MG63 (cell line): ENCODE measurements around the gene IL17REL. TPM values are rescaled to one million over a fixed set of nuclear protein-coding genes. Genes with fewer than 3 reads are reported as not detected.

ENCODE experiments used
- DNase-seq: peaks from one replicate; pipeline ENCODE4 v3.0.0-alpha.2; 2020
- H3K27me3 ChIP-seq: fragments of 250-450 bp; sonication (Bioruptor Pico); 2 replicates; pipeline ENCODE4 v1.5.1; 2020; ENCODE audit warnings: mild to moderate bottlenecking, moderate library complexity
- H3K36me3 ChIP-seq: fragments of 250-450 bp; sonication (Bioruptor Pico); 2 replicates; pipeline ENCODE4 v1.5.1; 2020; ENCODE audit warnings: mild to moderate bottlenecking, moderate library complexity
- H3K4me3 ChIP-seq: fragments of 250-450 bp; sonication (Bioruptor Pico); 2 replicates; pipeline ENCODE4 v1.5.1; 2020; ENCODE audit warnings: mild to moderate bottlenecking, moderate library complexity
- H3K9me3 ChIP-seq: fragments of 250-450 bp; sonication (Bioruptor Pico); 2 replicates; pipeline ENCODE4 v1.5.1; 2020; ENCODE audit warnings: mild to moderate bottlenecking, moderate library complexity
- total RNA-seq: library from RNA; depleted of rRNA; stranded (reverse); fragments of >200 nt; shearing (Covaris generic); gene quantifications from 2 replicates; pipeline ENCODE4 v1.2.3, GENCODE V29; 2014; ENCODE audit warnings: low replicate concordance

The IL17REL gene
- total RNA-seq, 1 experiment from 2014 or later = not detected

DNA sequence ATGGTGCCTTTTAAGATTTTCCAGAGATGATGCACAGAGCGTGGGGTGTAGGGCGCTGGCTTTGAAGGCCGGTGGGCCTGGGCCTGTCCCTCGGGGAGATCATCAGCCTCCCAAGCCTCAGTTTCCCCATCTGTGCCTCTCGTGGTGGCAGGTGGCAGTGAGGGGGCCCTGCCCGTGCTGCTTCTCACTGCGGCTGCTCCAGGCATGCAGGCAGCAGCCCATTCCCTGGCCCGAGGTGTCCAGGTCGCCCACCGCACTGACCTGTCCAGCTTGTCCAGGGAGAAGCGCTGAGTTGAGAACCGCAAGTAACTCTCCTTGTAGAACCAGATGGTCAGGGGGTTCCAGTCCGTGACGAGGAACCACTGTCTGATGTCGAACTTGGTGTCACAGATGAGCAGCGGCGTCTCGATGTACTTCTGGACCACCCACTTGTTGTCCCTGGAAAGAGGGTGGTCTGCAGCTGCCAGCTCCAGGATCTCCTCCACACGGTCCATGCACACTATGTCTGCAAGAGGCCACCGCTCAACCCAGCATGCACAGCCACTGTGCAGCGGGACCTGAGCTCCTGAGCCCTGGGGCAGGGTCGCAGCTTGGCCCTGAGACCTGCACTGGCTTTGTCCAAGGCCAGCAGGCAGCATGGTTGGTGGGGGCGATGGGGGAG is 20.5 kb upstream of the IL17REL start:
- Histone ChIP-seq H3K36me3 (no peaks in the 10 kb centered on the region), H3K9me3 (no peaks in the 10 kb centered on the region), H3K4me3 (no peak overlapping the region), H3K27me3 (peaks cover 2% of the 10 kb centered on the region; the same call in 1 of the 2 replicates)
- no peak for DNase-seq

DNA sequence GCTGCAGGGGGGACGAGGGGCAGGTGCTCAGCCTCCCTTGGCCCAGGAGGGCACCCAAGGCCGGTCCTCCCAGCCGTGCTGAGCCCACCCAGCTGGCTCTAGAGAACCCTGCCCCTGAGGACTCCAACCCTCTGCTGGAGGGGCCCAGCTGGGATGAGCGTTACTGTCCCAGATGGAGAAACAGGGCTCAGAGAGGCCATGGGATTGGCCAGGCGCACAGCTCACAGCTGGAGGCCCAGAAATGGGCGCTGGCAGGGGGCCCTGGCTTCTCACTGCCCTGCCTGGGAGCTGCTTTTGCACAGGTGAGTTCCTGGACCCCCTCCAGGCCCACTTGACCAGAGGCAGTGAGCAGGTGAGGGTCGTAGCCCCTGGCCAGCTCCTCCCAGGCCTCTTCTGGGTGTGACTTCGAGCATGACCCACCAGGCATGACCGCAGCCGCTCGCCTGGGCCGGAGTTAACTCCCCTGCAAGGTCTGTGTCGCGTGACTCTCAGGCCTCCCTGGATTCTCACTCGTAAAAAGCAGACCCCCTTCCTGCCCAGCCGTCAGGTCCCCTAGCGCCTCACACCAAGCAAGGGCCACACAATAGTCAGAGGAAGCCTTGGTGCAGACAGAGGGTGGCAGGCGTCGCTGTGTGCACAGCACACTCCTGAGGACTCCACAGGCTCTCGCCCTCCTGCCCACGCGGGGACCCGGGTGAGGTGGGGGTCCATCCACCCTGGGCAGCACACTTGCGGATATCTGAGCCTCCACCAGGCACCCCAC is 19.7 kb upstream of the IL17REL start:
- Histone ChIP-seq H3K9me3 (no peaks in the 10 kb centered on the region), H3K36me3 (no peaks in the 10 kb centered on the region), H3K27me3 (peaks cover 2% of the 10 kb centered on the region; the same call in 1 of the 2 replicates), H3K4me3 (no peak overlapping the region)
- DNase-seq = no peak

DNA sequence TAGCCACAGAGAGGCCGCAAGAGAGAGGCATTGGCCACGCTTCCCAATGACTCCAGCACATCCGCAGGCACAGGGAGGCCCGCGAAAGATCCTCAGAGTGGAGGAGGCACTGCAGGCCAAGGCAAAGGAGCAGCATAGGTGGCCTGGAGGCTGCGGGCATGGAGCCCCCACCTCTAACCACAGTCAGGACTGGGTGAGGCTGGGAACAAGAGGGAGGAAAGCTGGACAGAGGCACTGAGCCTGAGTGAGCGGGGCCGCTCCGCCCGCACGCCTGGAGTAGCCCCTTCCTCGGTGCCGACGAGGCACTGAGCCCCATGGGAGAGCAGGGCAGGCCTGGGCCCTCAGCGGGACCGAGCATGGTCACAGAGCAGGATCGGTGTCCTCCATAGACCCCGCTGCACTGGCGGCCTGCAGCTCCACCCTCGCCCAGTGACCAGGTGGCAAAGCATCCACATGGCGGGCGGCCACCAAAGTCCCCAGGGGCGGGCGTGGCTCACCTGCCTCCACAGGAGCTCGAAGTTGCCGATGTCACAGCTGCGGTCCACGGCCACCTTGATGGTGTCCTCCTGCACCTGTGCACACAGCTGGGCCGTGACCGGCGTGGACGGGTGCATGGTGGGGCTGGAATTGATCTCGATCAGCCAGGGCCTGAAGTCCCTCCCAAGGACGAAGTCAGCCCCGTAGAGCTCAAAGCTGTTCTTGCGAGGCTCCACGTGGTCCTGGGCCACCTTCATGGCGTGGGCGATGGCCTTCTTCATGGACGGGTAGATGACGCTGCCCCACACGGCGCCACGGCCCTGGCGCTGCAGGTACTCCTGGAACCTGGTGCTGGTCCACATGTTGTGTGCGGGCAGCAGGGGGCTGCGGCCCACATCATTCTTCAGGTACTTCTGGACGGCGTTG is 18.9 kb upstream of the IL17REL start:
- Histone ChIP-seq H3K27me3 (peaks cover 2% of the 10 kb centered on the region; the same call in 1 of the 2 replicates), H3K9me3 (no peaks in the 10 kb centered on the region), H3K36me3 (no peaks in the 10 kb centered on the region), H3K4me3 (no peak overlapping the region)
- no peak for DNase-seq

DNA sequence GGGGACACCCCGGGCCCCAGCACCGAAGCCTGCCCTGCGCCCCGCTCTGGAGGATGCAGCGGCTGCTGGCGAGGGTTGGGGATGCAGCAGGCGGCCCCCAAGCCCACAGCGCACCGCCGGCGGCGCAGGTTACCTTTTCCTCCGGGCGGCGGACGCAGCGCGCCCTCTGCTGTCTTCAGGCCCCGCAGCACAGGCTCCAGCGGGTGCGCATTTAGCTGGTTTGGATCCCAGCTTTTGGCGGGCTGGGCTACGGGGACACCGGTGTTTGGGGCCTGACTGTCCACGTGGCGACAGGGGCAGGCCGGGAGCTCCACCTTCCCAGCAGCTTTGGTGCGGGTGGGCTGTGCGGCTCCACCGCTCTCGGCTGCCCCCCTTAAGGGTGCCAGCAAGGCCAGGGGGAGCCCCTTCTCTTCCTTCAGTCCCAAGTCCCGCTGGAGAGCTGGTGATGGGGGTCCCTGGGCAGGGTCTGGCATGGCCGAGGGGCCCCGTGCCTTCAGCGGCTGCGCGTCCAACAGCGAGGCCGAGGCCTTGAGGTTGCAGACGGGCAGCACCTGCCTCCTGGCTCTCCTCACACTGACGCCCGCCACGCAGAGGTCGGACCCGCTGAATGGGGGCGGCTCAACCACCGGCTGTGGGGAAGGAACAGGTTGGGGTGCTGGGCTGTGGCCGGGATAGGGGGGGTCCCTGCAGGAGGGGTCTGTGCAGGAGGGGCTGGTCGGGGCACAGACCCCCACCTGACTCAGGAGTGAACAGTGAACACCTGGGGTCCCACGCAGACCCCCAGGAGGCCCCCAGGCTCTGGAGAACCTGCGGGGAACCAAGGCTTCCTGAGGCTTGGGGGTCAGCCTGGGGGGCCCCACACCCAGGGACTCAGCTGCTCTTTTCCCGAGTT is 18.0 kb upstream of the IL17REL start:
- no peaks in the 10 kb centered on the region for H3K36me3 ChIP-seq
- DNase-seq = peak; percentile 73
- peaks cover 4% of the 10 kb centered on the region for H3K27me3 ChIP-seq
- no peak overlapping the region for H3K4me3 ChIP-seq
- no peaks in the 10 kb centered on the region for H3K9me3 ChIP-seq

DNA sequence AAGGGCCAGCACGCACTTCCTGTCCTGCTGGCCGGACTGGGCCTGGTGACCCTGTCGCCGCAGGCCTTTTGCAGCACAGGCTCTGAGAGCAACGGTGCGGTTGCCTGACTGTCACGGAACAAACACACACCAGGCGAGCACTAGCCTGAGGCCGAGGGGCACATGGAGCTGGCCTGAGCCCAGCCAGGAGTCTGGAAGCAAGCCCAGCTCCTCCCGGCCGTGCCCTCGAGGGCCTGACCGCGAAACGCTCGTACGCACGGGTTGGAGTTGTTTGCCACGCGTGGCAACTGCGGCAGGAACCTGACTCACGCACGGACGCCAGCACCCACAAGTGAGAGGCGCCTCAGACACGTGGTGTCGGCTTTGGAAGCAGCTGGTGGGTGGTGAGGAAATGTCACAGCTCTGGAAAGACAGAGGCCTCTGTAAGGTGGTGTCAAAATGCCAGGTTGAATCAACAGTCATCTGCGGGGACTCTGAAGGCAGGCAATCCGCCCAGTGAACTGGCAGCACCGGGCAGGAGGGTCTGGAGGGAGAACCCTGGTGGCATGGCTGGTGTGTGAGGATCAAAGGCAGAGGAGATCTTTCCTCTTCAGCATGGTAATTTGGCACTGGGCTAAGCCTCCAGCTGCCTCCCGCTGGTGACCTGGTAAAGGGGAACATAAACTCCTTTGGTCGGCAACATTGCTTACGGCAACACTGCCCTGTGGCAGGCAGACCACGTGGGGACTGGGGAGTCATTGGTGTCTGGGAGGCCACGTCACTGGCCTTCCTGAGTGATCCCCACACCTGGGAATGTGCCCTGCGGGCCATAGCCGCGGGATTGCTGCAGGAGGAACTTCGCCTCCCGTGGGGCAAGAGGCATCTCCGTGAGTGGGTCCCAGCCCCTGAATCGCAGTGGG is 15.3 kb upstream of the IL17REL start:
- no peaks in the 10 kb centered on the region for H3K36me3 ChIP-seq
- no peak overlapping the region for H3K4me3 ChIP-seq
- H3K9me3 ChIP-seq = no peaks in the 10 kb centered on the region
- peak; percentile 31 for DNase-seq
- H3K27me3 ChIP-seq = peaks cover 15% of the 10 kb centered on the region

DNA sequence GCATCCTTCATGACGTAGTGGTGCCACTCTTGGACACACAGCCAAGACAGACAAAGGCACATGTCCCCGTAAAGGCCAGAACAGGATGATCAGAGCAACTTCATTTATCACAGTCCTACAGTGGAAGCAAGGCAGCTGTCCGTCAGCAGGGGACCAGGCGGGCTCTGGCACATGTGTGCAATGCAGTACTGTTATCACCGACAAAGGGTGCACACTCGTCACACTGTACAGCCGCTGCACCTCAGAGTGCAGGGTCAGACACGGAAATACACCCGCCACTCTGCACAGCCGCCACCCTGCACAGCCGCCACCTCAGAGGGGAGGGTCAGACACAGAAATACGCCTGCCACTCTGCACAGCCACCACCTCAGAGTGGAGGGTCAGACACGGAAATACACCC is 13.4 kb upstream of the IL17REL start:
- Histone ChIP-seq H3K9me3 (no peaks in the 10 kb centered on the region), H3K27me3 (peaks cover 15% of the 10 kb centered on the region), H3K36me3 (no peaks in the 10 kb centered on the region), H3K4me3 (no peak overlapping the region)
- no peak for DNase-seq

DNA sequence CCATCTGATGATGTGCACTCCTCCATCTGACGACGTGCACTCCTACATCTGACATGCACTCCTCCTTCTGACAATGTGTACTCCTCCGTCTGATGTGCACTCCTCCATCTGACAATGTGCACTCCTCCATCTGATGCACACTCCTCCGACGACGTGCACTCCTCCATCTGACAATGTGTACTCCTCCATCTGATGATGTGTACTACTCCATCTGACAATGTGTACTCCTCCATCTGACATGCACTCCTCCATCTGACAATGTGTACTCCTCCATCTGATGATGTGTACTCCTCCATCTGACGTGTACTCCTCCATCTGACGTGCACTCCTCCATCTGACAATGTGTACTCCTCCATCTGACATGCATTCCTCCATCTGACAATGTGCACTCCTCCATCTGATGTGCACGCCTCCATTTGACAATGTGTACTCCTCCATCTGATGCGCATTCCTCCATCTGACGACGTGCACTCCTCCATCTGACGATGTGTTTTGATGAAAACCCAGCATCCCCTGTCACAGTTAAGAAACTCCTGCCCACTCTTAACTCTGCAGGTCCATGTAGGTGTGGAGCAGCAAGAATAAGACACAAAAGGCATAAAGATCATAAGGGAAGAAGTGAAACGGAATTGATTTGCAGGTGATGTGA is 9.7 kb upstream of the IL17REL start:
- no peak for DNase-seq
- no peaks in the 10 kb centered on the region; the same call in 1 of the 2 replicates for H3K9me3 ChIP-seq
- no peak overlapping the region for H3K4me3 ChIP-seq
- H3K36me3 ChIP-seq = no peaks in the 10 kb centered on the region
- H3K27me3 ChIP-seq = peaks cover 14% of the 10 kb centered on the region

DNA sequence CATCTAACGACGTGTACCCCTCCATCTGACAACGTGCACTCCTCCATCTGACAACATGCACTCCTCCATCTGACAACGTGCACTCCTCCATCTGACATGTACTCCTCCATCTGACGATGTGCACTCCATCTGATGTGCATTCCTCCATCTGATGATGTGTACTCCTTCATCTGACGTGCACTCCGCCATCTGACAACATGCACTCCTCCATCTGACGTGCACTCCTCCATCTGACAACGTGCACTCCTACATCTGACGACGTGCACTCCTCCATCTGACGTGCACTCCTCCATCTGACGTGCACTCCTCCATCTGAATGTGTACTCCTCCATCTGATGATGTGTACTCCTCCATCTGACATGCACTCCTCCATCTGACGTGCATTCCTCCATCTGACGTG is 8.0 kb upstream of the IL17REL start:
- DNase-seq = no peak
- no peak overlapping the region for H3K4me3 ChIP-seq
- peaks cover 11% of the 10 kb centered on the region for H3K27me3 ChIP-seq
- H3K36me3 ChIP-seq = no peaks in the 10 kb centered on the region
- H3K9me3 ChIP-seq = no peaks in the 10 kb centered on the region; the same call in 1 of the 2 replicates

DNA sequence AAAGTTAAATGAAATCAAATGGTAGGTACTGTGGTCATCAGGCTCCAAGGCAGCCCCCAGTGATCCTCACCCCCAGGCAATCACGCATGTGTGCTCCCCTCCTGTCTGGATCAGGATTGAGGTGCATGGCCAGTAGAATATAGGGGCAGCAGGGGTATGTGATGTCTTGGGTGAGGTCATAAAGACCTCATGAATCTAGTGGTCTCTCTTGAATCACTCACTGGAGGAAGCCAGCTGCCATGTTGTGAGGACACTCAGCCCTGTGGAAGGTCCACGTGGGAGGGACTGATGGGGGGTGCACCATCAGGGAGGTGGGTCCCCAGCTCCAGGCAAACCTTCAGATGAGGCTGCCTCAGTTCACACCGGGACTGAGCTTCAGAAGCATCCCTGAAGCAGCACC is 6.8 kb upstream of the IL17REL start:
- H3K36me3 ChIP-seq = no peaks in the 10 kb centered on the region
- no peak for DNase-seq
- no peak overlapping the region for H3K4me3 ChIP-seq
- no peaks in the 10 kb centered on the region; the same call in 1 of the 2 replicates for H3K9me3 ChIP-seq
- peaks cover 2% of the 10 kb centered on the region; the same call in 1 of the 2 replicates for H3K27me3 ChIP-seq

DNA sequence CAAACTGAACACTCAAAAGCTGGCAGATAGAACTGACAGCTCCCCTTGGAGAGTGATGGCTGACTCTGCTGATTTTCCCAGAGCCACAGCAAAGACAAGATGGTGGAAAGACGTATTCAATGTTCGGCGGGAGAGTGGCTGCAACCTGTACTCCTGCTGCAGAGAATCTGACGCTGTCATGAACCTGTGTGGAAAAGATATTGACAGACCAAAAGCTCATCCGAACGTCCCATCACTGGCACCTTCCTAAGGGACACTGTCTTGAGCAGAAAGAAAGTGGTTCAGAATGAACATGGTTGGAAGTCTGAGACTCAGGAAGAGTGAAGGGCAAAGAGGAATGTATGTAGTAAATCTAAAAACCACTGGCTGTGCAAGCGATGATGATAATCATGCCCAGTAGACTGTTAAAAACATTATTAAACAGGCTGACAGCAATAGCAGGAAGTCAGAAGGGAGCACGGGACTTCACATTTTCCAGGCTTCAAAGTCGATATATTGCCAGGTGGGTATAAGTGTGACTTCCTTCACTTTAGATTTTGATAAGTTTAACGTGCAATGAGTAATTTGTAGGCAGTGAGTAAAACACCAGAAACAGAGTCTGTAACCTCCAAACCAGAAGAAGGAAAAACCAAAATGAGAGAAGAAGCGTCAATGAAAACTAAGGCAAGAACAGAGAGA is 6.2 kb upstream of the IL17REL start:
- Histone ChIP-seq H3K27me3 (no peaks in the 10 kb centered on the region; the same call in 1 of the 2 replicates), H3K4me3 (no peak overlapping the region), H3K9me3 (no peaks in the 10 kb centered on the region; the same call in 1 of the 2 replicates), H3K36me3 (no peaks in the 10 kb centered on the region)
- DNase-seq = no peak

DNA sequence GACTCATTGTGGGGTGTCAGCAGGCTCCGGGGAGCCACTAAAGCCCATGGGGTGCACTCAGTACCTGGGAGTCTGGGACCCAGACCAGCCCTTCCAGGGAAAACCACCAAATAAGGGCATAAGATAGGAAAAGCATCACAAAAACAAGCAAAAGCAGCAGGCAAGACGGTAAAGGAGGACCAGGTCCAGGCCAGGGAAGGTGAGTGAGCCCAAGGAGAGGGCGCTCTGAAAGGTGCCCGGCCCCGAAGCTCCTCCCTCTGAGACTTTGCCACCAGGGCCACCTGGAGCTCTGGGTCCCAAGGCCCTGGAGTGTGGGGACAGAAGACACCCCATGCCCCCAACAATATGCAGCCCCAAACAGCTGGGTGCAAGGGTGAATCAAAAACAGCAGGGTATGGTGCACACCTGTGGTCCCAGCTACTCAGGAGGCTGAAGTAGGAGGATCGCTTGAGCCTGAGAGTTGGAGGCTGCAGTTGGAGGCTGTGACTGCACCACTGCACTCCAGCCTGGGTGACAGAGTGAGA is 5.2 kb upstream of the IL17REL start:
- no peak for DNase-seq
- no peaks in the 10 kb centered on the region for H3K27me3 ChIP-seq

DNA sequence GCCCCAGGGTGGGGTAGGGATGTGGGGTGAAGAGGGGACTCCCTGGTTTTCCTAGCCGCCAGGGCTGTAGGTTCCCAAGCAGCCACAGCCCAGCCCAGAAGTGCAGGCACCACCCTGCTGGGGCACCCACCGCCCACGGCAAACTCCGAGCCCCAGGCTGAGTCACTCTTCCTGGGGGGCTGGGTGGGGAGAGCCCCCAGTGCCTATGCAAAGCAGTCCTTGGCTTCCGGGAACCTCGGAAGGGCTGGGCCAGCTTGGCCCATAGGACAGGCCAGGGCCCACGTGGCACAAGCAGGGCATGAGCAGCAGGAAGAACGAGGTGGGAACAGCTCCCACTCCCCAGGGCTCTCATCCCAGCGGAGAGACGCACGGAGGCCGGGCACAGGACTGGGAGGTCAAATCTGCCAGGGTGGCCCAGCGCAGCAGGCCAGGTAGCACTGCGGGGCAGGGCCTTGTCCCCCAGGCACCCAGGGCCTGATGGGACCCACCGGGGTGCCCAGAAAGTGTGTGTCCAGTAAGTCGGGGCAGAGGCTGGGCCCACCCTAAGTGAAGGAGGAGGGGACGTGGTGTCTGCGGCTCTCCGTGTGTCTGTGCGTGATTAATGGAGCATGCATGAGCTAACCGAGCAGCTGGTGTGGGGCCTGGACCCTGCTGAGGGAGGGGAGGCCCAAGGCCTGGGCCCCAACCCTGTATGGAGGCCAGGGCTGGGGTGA is 4.6 kb upstream of the IL17REL start:
- Histone ChIP-seq H3K27me3 (no peaks in the 10 kb centered on the region), H3K9me3 (no peaks in the 10 kb centered on the region; the same call in 1 of the 2 replicates), H3K36me3 (no peaks in the 10 kb centered on the region), H3K4me3 (no peak overlapping the region)
- peak; percentile 49 for DNase-seq

More for the DNA sequence above, 5.2 kb upstream of the IL17REL start:
- Histone ChIP-seq H3K9me3 (no peaks in the 10 kb centered on the region; the same call in 1 of the 2 replicates), H3K36me3 (no peaks in the 10 kb centered on the region), H3K4me3 (no peak overlapping the region)

DNA sequence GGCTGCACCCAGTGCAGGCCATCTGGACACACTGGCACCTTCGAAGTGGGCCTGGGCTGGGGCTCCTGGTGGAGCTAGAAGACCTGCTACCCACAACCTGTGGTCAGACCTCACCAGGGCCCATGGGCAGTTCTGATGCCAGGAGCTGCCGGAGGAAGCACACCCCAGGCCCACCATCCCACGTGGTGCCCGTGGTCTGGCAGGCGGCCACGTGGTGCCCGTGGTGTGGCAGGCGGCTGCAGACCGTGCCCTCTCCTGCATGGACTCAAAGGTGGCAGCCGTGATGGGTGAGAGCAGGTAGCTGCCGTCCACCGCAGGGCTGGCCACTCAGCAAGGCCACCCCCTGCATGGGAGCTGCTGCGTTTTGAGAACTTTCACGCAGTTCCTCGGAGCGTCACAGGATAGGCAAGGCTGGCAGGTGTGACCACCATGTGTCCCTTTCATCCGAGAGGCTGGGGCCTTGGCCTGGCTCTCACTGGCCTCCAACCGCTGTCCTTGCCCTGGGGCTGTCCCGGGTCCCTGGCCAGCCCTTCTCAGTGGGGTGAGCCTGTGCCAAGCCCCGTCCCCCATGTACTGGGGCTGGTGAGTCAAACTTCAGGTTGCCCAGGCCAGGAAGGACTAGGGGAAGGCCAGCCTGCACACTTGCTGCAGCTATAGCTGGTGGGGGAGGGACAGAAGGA is 3.9 kb upstream of the IL17REL start:
- no peaks in the 10 kb centered on the region; the same call in 1 of the 2 replicates for H3K9me3 ChIP-seq
- peak; percentile 47 for DNase-seq
- H3K27me3 ChIP-seq = no peaks in the 10 kb centered on the region
- no peaks in the 10 kb centered on the region for H3K36me3 ChIP-seq
- no peak overlapping the region for H3K4me3 ChIP-seq
